HepG2 (cell line): ENCODE results near the gene CLPTM1. TPM values are rescaled to one million over a fixed set of nuclear protein-coding genes. Genes with fewer than 3 reads are reported as not detected.

Source experiments
- CREB3 ChIP-seq: sonication (generic); formaldehyde crosslinking; IDR thresholded peaks from 2 replicates; pipeline ENCODE4 v1.5.0; 2020; ENCODE audit warnings: missing genetic modification reagents
- FOXJ3 ChIP-seq: sonication (generic); formaldehyde crosslinking; IDR thresholded peaks from 2 replicates; pipeline ENCODE4 v1.4.0; 2020; ENCODE audit warnings: missing genetic modification reagents, mild to moderate bottlenecking, borderline replicate concordance
- HNF1A ChIP-seq, 2 experiments: sonication (generic) in 1 of 2; formaldehyde crosslinking in 1 of 2; IDR thresholded peaks; 2 replicates each; pipeline versions ENCODE4 v1.4.0 to v1.6.1; 2016 to 2020; ENCODE audit warnings: borderline replicate concordance in 1 of 2, low read depth in 1 of 2, mild to moderate bottlenecking in 1 of 2, missing genetic modification reagents in 1 of 2
- HNRNPH1 ChIP-seq: fragments of 200-400 bp; formaldehyde crosslinking; optimal IDR thresholded peaks from 2 replicates; pipeline ENCODE3; 2017; ENCODE audit warnings: mild to moderate bottlenecking, low read depth, low read length
- KLF15 ChIP-seq: sonication (generic); formaldehyde crosslinking; IDR thresholded peaks from 2 replicates; pipeline ENCODE4 v1.8.1; 2023; ENCODE audit warnings: borderline replicate concordance, mild to moderate bottlenecking, inconsistent platforms, missing genetic modification reagents, mixed read lengths
- MATR3 ChIP-seq: sonication (generic); formaldehyde crosslinking; IDR thresholded peaks from 2 replicates; pipeline ENCODE4 v1.4.0; 2020; ENCODE audit warnings: missing genetic modification reagents
- MED1 ChIP-seq: sonication (generic); formaldehyde crosslinking; IDR thresholded peaks from 2 replicates; pipeline ENCODE4 v1.4.0; 2020; ENCODE audit warnings: missing genetic modification reagents
- MLX ChIP-seq: IDR thresholded peaks from 2 replicates; pipeline ENCODE4 v1.6.1; 2016
- MYC ChIP-seq: sonication (generic); formaldehyde crosslinking; IDR thresholded peaks from 2 replicates; pipeline ENCODE4 v1.9.0; 2021; ENCODE audit warnings: missing genetic modification reagents, borderline replicate concordance
- PATZ1 ChIP-seq: sonication (generic); formaldehyde crosslinking; IDR thresholded peaks from 2 replicates; pipeline ENCODE4 v1.4.0; 2020; ENCODE audit warnings: missing genetic modification reagents
- RFXAP ChIP-seq: sonication (generic); formaldehyde crosslinking; IDR thresholded peaks from 2 replicates; pipeline ENCODE4 v1.4.0; 2020; ENCODE audit warnings: missing genetic modification reagents, borderline replicate concordance
- SALL1 ChIP-seq: sonication (generic); formaldehyde crosslinking; IDR thresholded peaks from 2 replicates; pipeline ENCODE4 v1.8.0; 2022; ENCODE audit warnings: mild to moderate bottlenecking, missing genetic modification reagents
- SCMH1 ChIP-seq: sonication (generic); formaldehyde crosslinking; IDR thresholded peaks from 2 replicates; pipeline ENCODE4 v1.9.0; 2021; ENCODE audit warnings: missing genetic modification reagents, mild to moderate bottlenecking, borderline replicate concordance
- TCF7 ChIP-seq: sonication (generic); IDR thresholded peaks from 2 replicates; pipeline ENCODE4 v1.6.1; 2016; ENCODE audit warnings: antibody characterized with exemption, low read depth
- ZBTB1 ChIP-seq: sonication (generic); formaldehyde crosslinking; IDR thresholded peaks from 2 replicates; pipeline ENCODE4 v1.4.0; 2020; ENCODE audit warnings: missing genetic modification reagents, borderline replicate concordance
- ZNF530 ChIP-seq: sonication (generic); formaldehyde crosslinking; IDR thresholded peaks from 2 replicates; pipeline ENCODE4 v1.5.0; 2020; ENCODE audit warnings: low read depth, mild to moderate bottlenecking, missing genetic modification reagents
- ZNF850 ChIP-seq: sonication (generic); formaldehyde crosslinking; conservative IDR thresholded peaks from 2 replicates; pipeline ENCODE4 v1.9.0; 2021; ENCODE audit warnings: mild to moderate bottlenecking, missing genetic modification reagents
- ZUFSP ChIP-seq: sonication (generic); formaldehyde crosslinking; IDR thresholded peaks from 2 replicates; pipeline ENCODE4 v1.9.0; 2021; ENCODE audit warnings: missing genetic modification reagents, mild to moderate bottlenecking, borderline replicate concordance
- polyA plus RNA-seq, 8 experiments: library from polyadenylated mRNA; depleted of rRNA in 3 of 8; stranded (reverse) in 7 of 8; unstranded in 1 of 8; fragments of >200 nt; fragmentation: Illumina TruSeq in 4 of 8; extraction: Trizol in 4 of 8; gene quantifications; 2 replicates each; pipeline versions ENCODE4 v1.2.1 to v1.2.3, GENCODE V29; 2011 to 2016; ENCODE audit warnings: low read depth in 4 of 8, missing spikeins in 1 of 8, mixed read lengths in 1 of 8; ENCODE audit not compliant: insufficient read depth in 1 of 8
- total RNA-seq, 5 experiments: library from RNA; depleted of rRNA; stranded (reverse); fragments of >200 nt; fragmentation: Illumina TruSeq; extraction: Trizol; gene quantifications; 2 replicates each; pipeline ENCODE4 v1.2.3, GENCODE V29; 2016; ENCODE audit warnings: low read depth in 1 of 5

CLPTM1 gene
- total and polyA plus RNA-seq, 2 of the 13 experiments (the other 11 are each of a cell fraction or from before 2014, with no cell fraction given): 34.9 to 42.8 TPM

GRCh38 chr19:45038931-45039893, 84.0 kb downstream of the CLPTM1 start, which contains the start of gene CLASRP (continued):
- no peak; the same call in 1 of the 2 replicates for TF ChIP-seq KLF15 (CRISPR knock-in tag)
- TF ChIP-seq MLX (CRISPR knock-in tag): no peak
- no peak for TF ChIP-seq MATR3 (CRISPR knock-in tag)
- TF ChIP-seq ZNF530 (CRISPR knock-in tag): no peak
- peak; percentile 69; the same call in 1 of the 2 replicates for TF ChIP-seq RFXAP
- TF ChIP-seq CREB3 (CRISPR knock-in tag): no peak
- no peak for TF ChIP-seq SCMH1 (CRISPR knock-in tag)
- peak; percentile 53 for TF ChIP-seq SALL1
- TF ChIP-seq MYC: peak; percentile 89
- no peak for TF ChIP-seq FOXJ3 (CRISPR knock-in tag)
- TF ChIP-seq HNF1A (IDR thresholded peaks at IDR 0.05; ENCODE audit: low read depth): no peak
- TF ChIP-seq HNF1A (CRISPR knock-in tag; IDR thresholded peaks at IDR 0.05; ENCODE audit: borderline replicate concordance): no peak
- TF ChIP-seq PATZ1 (CRISPR knock-in tag): peak; percentile 35; the same call in 1 of the 2 replicates
- no peak for TF ChIP-seq HNRNPH1
- TF ChIP-seq TCF7: no peak
- no peak for TF ChIP-seq ZBTB1 (CRISPR knock-in tag)
- no peak for TF ChIP-seq ZUFSP (CRISPR knock-in tag)
- no peak for TF ChIP-seq ZNF850 (CRISPR knock-in tag)
- TF ChIP-seq MED1 (CRISPR knock-in tag): peak; percentile 59; the same call in 1 of the 2 replicates
